OCI-LY7 (cell line): ENCODE results near the gene TBC1D5.

Experiments used
- EZH2phosphoT487 ChIP-seq: fragments of 200-600 bp; sonication (generic); IDR thresholded peaks from 2 replicates; pipeline ENCODE4 v1.6.1; 2018; ENCODE audit warnings: low read depth, borderline replicate concordance, mild to moderate bottlenecking, mixed run types, antibody characterized with exemption, low read length, moderate library complexity, mixed read lengths
- TF ChIP-seq, protein P1 (sequence below): fragments of 200-600 bp; sonication (generic); conservative IDR thresholded peaks from 2 replicates; pipeline ENCODE4 v1.5.1; 2014; ENCODE audit warnings: mild to moderate bottlenecking, antibody characterized with exemption, low read length, moderate library complexity, mixed read lengths

DNA sequence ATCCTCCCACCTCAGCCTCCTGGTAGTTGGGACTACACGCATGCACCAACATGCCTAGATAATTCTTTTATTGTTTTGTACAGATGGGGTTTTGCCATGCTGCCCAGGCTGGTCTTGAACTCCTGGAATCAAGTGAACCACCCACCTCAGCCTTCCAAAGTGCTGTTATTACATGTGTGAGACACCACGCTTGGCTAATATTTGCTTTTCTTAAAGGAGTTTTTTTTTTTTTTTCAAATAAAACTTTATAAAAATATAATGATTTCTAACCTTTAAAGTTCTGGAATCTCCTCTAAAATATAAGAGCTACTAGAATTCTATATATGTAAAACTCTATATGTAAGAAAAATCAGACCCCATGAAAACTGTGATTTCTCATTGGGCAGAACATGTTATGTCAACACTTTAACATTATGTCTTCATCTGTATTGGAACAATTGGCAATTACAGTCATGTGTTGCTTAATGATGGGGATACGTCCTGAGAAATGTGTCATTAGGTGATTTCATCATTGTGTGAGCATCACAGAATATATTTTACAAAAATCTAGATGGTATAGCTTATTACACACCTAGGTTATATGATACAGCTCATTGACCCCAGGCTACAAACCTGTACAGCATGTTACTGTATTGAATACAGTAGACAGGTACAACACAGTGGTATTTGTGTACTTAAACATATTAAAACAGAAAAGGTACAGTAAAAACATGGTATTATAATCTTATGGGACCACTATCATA, 480.6 kb downstream of the TBC1D5 start:
- TF ChIP-seq, protein P1, sequence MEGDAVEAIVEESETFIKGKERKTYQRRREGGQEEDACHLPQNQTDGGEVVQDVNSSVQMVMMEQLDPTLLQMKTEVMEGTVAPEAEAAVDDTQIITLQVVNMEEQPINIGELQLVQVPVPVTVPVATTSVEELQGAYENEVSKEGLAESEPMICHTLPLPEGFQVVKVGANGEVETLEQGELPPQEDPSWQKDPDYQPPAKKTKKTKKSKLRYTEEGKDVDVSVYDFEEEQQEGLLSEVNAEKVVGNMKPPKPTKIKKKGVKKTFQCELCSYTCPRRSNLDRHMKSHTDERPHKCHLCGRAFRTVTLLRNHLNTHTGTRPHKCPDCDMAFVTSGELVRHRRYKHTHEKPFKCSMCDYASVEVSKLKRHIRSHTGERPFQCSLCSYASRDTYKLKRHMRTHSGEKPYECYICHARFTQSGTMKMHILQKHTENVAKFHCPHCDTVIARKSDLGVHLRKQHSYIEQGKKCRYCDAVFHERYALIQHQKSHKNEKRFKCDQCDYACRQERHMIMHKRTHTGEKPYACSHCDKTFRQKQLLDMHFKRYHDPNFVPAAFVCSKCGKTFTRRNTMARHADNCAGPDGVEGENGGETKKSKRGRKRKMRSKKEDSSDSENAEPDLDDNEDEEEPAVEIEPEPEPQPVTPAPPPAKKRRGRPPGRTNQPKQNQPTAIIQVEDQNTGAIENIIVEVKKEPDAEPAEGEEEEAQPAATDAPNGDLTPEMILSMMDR: no peak
- no peak for TF ChIP-seq EZH2phosphoT487
